Measurements from ENCODE around the gene CCDC14. TPM values are rescaled to one million over a fixed set of nuclear protein-coding genes. Genes with fewer than 3 reads are reported as not detected.

Gene CCDC14
- total and polyA plus RNA-seq, 7 donors: 3.5 to 7.3 (median 5.6) TPM

- Histone ChIP-seq H3K9me3 (peaks cover 14% of the 10 kb centered on the region), H3K4me1 (no peaks in the 10 kb centered on the region), H3K36me3 (ENCODE audit: insufficient read depth in 1 of 2, low read depth in 1 of 2) (no peaks in the 10 kb centered on the region), H3K27me3 (ENCODE audit: insufficient read depth in 3 of 3, low read length in 2 of 3) (no peaks in the 10 kb centered on the region), H3K27ac (no peak overlapping the region), H3K4me3 (no peak overlapping the region)
- intact Hi-C loops (cut with DNase I): no loop called here
- ATAC-seq (no peak), DNase-seq (no peak)
- TF ChIP-seq, protein P1, sequence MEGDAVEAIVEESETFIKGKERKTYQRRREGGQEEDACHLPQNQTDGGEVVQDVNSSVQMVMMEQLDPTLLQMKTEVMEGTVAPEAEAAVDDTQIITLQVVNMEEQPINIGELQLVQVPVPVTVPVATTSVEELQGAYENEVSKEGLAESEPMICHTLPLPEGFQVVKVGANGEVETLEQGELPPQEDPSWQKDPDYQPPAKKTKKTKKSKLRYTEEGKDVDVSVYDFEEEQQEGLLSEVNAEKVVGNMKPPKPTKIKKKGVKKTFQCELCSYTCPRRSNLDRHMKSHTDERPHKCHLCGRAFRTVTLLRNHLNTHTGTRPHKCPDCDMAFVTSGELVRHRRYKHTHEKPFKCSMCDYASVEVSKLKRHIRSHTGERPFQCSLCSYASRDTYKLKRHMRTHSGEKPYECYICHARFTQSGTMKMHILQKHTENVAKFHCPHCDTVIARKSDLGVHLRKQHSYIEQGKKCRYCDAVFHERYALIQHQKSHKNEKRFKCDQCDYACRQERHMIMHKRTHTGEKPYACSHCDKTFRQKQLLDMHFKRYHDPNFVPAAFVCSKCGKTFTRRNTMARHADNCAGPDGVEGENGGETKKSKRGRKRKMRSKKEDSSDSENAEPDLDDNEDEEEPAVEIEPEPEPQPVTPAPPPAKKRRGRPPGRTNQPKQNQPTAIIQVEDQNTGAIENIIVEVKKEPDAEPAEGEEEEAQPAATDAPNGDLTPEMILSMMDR (IDR thresholded peaks at IDR 0.05): no peak
These were observed 40.2 kb downstream of the CCDC14 start for GRCh38 chr3:123920868-123921267.

- H3K4me3 ChIP-seq: no peak overlapping the region
- peaks cover 14% of the 10 kb centered on the region for H3K9me3 ChIP-seq
- ATAC-seq (no peak), DNase-seq (no peak)
- H3K27ac ChIP-seq: no peak overlapping the region
- WGBS, 3 donors: 96 to 100% (median 98%) methylated on average over 1 of the region's 1 CpG
- H3K36me3 ChIP-seq (ENCODE audit: insufficient read depth in 1 of 2, low read depth in 1 of 2): no peaks in the 10 kb centered on the region
- TF ChIP-seq, protein P1 (IDR thresholded peaks at IDR 0.05): no peak
- H3K4me1 ChIP-seq: no peaks in the 10 kb centered on the region
- intact Hi-C loops (cut with DNase I): no loop called here
- H3K27me3 ChIP-seq (ENCODE audit: insufficient read depth in 3 of 3, low read length in 2 of 3): no peaks in the 10 kb centered on the region
These were observed 40.6 kb downstream of the CCDC14 start for GRCh38 chr3:123920383-123920782.

- peaks cover 0 to 10% of the 10 kb centered on the region in 2 donors for H3K36me3 ChIP-seq (ENCODE audit: insufficient read depth in 1 of 2, low read depth in 1 of 2)
- no peak overlapping the region for H3K27ac ChIP-seq
- H3K9me3 ChIP-seq: peaks cover 14% of the 10 kb centered on the region
- no peaks in the 10 kb centered on the region for H3K4me1 ChIP-seq
- WGBS, 3 donors: 73 to 100% (median 81%) methylated on average over 3 of the region's 3 CpGs
- no peaks in the 10 kb centered on the region for H3K27me3 ChIP-seq (ENCODE audit: insufficient read depth in 3 of 3, low read length in 2 of 3)
- no peak for ATAC-seq
- TF ChIP-seq, protein P1 (IDR thresholded peaks at IDR 0.05): no peak
- intact Hi-C loops (cut with DNase I): no loop called here
- H3K4me3 ChIP-seq: no peak overlapping the region
- no peak for DNase-seq
These were observed 41.7 kb downstream of the CCDC14 start for GRCh38 chr3:123919353-123919752.

DNA sequence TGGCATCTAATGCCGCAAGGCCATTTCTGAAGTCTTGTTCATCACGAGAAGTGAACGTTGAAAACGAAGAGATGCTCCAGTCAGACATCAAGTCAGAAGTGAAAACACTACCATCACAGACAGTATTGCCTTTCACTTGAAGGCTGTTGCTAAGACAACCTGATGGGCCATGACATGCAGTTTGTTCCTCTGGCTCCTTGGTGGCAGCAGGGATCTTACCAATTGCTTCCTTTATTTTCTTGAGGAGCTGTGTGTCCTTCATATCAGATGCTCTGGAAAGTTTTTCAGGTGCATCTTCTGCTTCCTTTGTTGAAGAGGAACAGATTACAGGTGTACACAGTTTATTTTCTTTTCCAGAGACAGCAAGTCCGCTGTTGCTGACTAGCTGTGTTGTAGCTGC lies 46.2 kb downstream of the CCDC14 start:
- ATAC-seq (no peak), DNase-seq (no peak)
- no peaks in the 10 kb centered on the region for H3K27me3 ChIP-seq (ENCODE audit: insufficient read depth in 3 of 3, low read length in 2 of 3)
- H3K36me3 ChIP-seq (ENCODE audit: insufficient read depth in 1 of 2, low read depth in 1 of 2): peaks cover 0 to 12% of the 10 kb centered on the region in 2 donors
- H3K9me3 ChIP-seq: no peaks in the 10 kb centered on the region
- H3K27ac ChIP-seq: no peak overlapping the region
- 76 to 96% (median 76%) methylated on average over 5 of the region's 5 CpGs for WGBS, 3 donors
- no peak overlapping the region for H3K4me3 ChIP-seq
- TF ChIP-seq, protein P1 (IDR thresholded peaks at IDR 0.05): no peak
- no peaks in the 10 kb centered on the region for H3K4me1 ChIP-seq
- intact Hi-C loops (cut with DNase I): no loop called here

GRCh38 chr3:123909785-123910184 lies 51.2 kb downstream of the CCDC14 start:
- intact Hi-C loops (cut with DNase I): no loop called here
- Histone ChIP-seq H3K27me3 (ENCODE audit: insufficient read depth in 3 of 3, low read length in 2 of 3) (no peaks in the 10 kb centered on the region), H3K27ac (no peak overlapping the region), H3K4me3 (no peak overlapping the region), H3K36me3 (ENCODE audit: insufficient read depth in 1 of 2, low read depth in 1 of 2) (peaks cover 0 to 7% of the 10 kb centered on the region in 2 donors), H3K9me3 (no peaks in the 10 kb centered on the region), H3K4me1 (no peaks in the 10 kb centered on the region)
- 94 to 96% (median 95%) methylated on average over 2 of the region's 2 CpGs for WGBS, 3 donors
- TF ChIP-seq, protein P1 (IDR thresholded peaks at IDR 0.05): no peak
- ATAC-seq (no peak), DNase-seq (no peak)
